Heart left ventricle (tissue), 13 donors: ENCODE measurements around the gene SUSD1.

Experiments
- POLR2A ChIP-seq, 2 donors: fragments of 450-650 bp; IDR thresholded peaks; one replicate each; pipeline ENCODE4 v1.6.1; 2017; ENCODE audit warnings: antibody characterized with exemption in 2 of 2, mild to moderate bottlenecking in 2 of 2, moderate library complexity in 2 of 2
- TF ChIP-seq, protein P1 (sequence below), 12 donors: fragments of 200-600 bp; sonication (generic) in 4 of 12; IDR thresholded peaks; one replicate each; pipeline versions ENCODE4 v1.5.0 to v1.8.0; 2018 to 2022; ENCODE audit warnings: antibody characterized with exemption in 12 of 12, mild to moderate bottlenecking in 5 of 12
- donor health status: ischemic (EF 13 %, LVEDD 7.1; RV severe dilation, severe dysfunction).
- donor health status: DM: no; HTN: yes; CAD: no.
- donor health status: DM: no; HTN: no; CAD: no.
- donor health status: ischemic (EF 25% LVEDD 6.9; RV normal size, moderate dysfunction).
- donor health status: ischemic (EF 25% LVEDD 5.7; RV mildly dilated, moderate dysfunction).
- donor health status: ischemic (EF 35%, LVEDD 5.7; RV mildly dilated, moderate dysfunction).
- donor health status: nonischemic (EF 11% LVEDD 7.7; RV severe dilation, severe dysfunction).
- donor health status: DM: yes; HTN: yes; CAD: no.
- donor health status: PGD.
- donor health status: ischemic (EF 29% LVEDD 5.4; RV normal size, mild dysfunction).
- donor health status: nonischemic (EF 23%, LVEDD 6.1; RV moderate dilation, normal function).

DNA sequence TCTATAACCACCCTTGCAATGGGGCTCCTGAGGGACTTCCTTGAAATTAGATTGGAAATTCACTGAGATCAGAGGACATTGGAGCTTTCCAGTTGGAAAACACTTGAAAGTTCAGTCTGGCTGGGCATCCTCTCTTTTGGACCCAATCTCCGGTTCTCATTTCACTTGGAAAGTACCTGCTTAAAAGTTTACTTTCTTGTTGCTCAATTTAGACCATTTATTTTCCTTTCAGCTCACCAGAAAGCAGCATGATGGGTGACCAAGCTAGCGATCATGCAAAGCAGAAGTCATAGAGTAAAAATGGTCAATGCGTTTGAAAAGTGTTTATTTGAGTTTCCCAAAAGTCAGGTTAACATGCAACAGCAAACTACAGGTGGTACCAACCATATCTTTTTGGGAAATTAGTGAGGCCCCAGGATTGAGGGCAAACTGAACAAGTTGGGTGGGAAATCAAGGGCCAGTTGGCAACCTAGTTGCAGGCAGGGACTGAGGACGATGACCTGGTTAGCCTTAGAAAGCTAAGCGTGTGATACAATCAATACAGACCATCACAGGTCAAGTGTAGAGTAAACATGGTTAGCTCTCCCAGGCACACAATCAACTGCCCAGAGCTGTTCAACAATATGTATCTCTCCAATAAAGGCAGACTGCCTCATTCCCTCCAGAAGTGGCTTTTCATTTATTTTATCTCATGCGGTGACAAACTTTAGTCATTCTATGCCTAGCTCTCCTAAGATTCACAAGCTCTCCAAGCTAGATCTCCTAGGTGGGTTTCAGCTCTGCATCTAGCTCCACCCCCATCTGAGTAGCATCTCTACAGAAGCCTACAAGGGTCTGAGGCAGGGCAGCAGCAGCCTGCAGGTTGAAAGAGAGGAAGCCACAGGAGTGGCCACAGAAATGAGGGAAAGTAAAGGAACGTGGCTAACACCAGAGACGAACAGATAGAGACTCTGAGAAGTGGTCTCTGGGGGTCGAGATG is 141.6 kb downstream of the SUSD1 start:
- TF ChIP-seq, protein P1, sequence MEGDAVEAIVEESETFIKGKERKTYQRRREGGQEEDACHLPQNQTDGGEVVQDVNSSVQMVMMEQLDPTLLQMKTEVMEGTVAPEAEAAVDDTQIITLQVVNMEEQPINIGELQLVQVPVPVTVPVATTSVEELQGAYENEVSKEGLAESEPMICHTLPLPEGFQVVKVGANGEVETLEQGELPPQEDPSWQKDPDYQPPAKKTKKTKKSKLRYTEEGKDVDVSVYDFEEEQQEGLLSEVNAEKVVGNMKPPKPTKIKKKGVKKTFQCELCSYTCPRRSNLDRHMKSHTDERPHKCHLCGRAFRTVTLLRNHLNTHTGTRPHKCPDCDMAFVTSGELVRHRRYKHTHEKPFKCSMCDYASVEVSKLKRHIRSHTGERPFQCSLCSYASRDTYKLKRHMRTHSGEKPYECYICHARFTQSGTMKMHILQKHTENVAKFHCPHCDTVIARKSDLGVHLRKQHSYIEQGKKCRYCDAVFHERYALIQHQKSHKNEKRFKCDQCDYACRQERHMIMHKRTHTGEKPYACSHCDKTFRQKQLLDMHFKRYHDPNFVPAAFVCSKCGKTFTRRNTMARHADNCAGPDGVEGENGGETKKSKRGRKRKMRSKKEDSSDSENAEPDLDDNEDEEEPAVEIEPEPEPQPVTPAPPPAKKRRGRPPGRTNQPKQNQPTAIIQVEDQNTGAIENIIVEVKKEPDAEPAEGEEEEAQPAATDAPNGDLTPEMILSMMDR (IDR thresholded peaks at IDR 0.05) = no peak
- TF ChIP-seq POLR2A (IDR thresholded peaks at IDR 0.05) = no peak
